ENCODE data around the gene DNAJC15. TPM values are rescaled to one million over a fixed set of nuclear protein-coding genes. Genes with fewer than 3 reads are reported as not detected.

Gene DNAJC15
- polyA plus RNA-seq, 1 donor (not counting 4 experiments of a cell fraction or from before 2014, with no cell fraction given), result 38.5 TPM

- H3K9ac ChIP-seq (ENCODE audit: control insufficient read depth, extremely low read depth, insufficient read depth, low read length), result no peak overlapping the region
- H4K20me1 ChIP-seq (ENCODE audit: control insufficient read depth, extremely low read depth, insufficient read depth, low read length), result no peaks in the 10 kb centered on the region
- no peak overlapping the region for H3K27ac ChIP-seq (ENCODE audit: control insufficient read depth, insufficient read depth, low read length)
- no peaks in the 10 kb centered on the region for H3K4me1 ChIP-seq (ENCODE audit: control insufficient read depth, extremely low read depth, insufficient read depth, low read length)
- no peak overlapping the region for H3K4me2 ChIP-seq (ENCODE audit: control insufficient read depth, extremely low read depth, insufficient read depth, low read depth, low read length)
- H2AFZ ChIP-seq (ENCODE audit: control insufficient read depth, low read length), result no peak overlapping the region
- no peaks in the 10 kb centered on the region for H3K9me3 ChIP-seq (ENCODE audit: control insufficient read depth, low read depth, low read length)
- peaks cover 3% of the 10 kb centered on the region for H3K27me3 ChIP-seq (ENCODE audit: control insufficient read depth, extremely low read depth, insufficient read depth, low read length)
- H3K4me3 ChIP-seq (ENCODE audit: control insufficient read depth in 2 of 3, extremely low read depth in 1 of 3, insufficient read depth in 2 of 3, low read depth in 1 of 3, low read length in 3 of 3), result no peak overlapping the region
- FAIRE-seq (no peak), DNase-seq (ENCODE audit: low read depth, low spot score) (no peak)
- H3K36me3 ChIP-seq (ENCODE audit: control insufficient read depth in 2 of 2, extremely low read depth in 1 of 2, insufficient read depth in 2 of 2, low read length in 2 of 2), result no peaks in the 10 kb centered on the region
- no peaks in the 10 kb centered on the region for H3K79me2 ChIP-seq (ENCODE audit: control insufficient read depth, insufficient read depth, low read length)
- dilution Hi-C loops (cut with MboI; ENCODE audit: extremely low pct_ligation_motif_present, low sequenced_read_pairs), result no loop called here
- TF ChIP-seq EZH2 (IDR thresholded peaks at IDR 0.05; ENCODE audit: low read length), result no peak
- TF ChIP-seq CTCF (optimal IDR thresholded peaks at IDR 0.05 in 1 of 3, IDR thresholded peaks at IDR 0.05 in 1 of 3, conservative IDR thresholded peaks at IDR 0.05 in 1 of 3; ENCODE audit: extremely low read depth in 1 of 3, insufficient read depth in 2 of 3, low read length in 3 of 3), result no peak
- no peaks in the 10 kb centered on the region for H3K9me1 ChIP-seq (ENCODE audit: control insufficient read depth, extremely low read depth, insufficient read depth, low read length)
These were observed 117.6 kb downstream of the DNAJC15 start for GRCh38 chr13:43140985-43141384.

GRCh38 chr13:43141685-43142084 is 118.3 kb downstream of the DNAJC15 start:
- Histone ChIP-seq H3K4me2 (ENCODE audit: control insufficient read depth, extremely low read depth, insufficient read depth, low read depth, low read length) (no peak overlapping the region), H2AFZ (ENCODE audit: control insufficient read depth, low read length) (no peak overlapping the region), H3K27me3 (ENCODE audit: control insufficient read depth, extremely low read depth, insufficient read depth, low read length) (peaks cover 3% of the 10 kb centered on the region), H3K27ac (ENCODE audit: control insufficient read depth, insufficient read depth, low read length) (no peak overlapping the region), H3K36me3 (ENCODE audit: control insufficient read depth in 2 of 2, extremely low read depth in 1 of 2, insufficient read depth in 2 of 2, low read length in 2 of 2) (no peaks in the 10 kb centered on the region), H3K4me1 (ENCODE audit: control insufficient read depth, extremely low read depth, insufficient read depth, low read length) (no peaks in the 10 kb centered on the region), H4K20me1 (ENCODE audit: control insufficient read depth, extremely low read depth, insufficient read depth, low read length) (no peaks in the 10 kb centered on the region), H3K9me3 (ENCODE audit: control insufficient read depth, low read depth, low read length) (no peaks in the 10 kb centered on the region), H3K4me3 (ENCODE audit: control insufficient read depth in 2 of 3, extremely low read depth in 1 of 3, insufficient read depth in 2 of 3, low read depth in 1 of 3, low read length in 3 of 3) (no peak overlapping the region), H3K9me1 (ENCODE audit: control insufficient read depth, extremely low read depth, insufficient read depth, low read length) (no peaks in the 10 kb centered on the region), H3K9ac (ENCODE audit: control insufficient read depth, extremely low read depth, insufficient read depth, low read length) (no peak overlapping the region), H3K79me2 (ENCODE audit: control insufficient read depth, insufficient read depth, low read length) (no peaks in the 10 kb centered on the region)
- DNase-seq (ENCODE audit: low read depth, low spot score), result no peak
- TF ChIP-seq CTCF (optimal IDR thresholded peaks at IDR 0.05 in 1 of 3, IDR thresholded peaks at IDR 0.05 in 1 of 3, conservative IDR thresholded peaks at IDR 0.05 in 1 of 3; ENCODE audit: extremely low read depth in 1 of 3, insufficient read depth in 2 of 3, low read length in 3 of 3), result no peak
- TF ChIP-seq EZH2 (IDR thresholded peaks at IDR 0.05; ENCODE audit: low read length), result no peak
- dilution Hi-C loops (cut with MboI; ENCODE audit: extremely low pct_ligation_motif_present, low sequenced_read_pairs), result no loop called here
- no peak for FAIRE-seq

Data from keratinocyte (primary cell).